NCI-H748 (cell line): ENCODE data around the gene SLC22A14.

Experiments
- DNase-seq: peaks from one replicate; lab custom pipeline; 2025; ENCODE audit not compliant: unreplicated experiment; lab: John Stamatoyannopoulos, UW

SLC22A14 gene

GRCh38 chr3:38343797-38344594, 61.9 kb downstream of the SLC22A14 start:
- peak; percentile 12 for DNase-seq

- no peak for DNase-seq
Observed at GRCh38 chr3:38345879-38346586, 63.9 kb downstream of the SLC22A14 start.

DNA sequence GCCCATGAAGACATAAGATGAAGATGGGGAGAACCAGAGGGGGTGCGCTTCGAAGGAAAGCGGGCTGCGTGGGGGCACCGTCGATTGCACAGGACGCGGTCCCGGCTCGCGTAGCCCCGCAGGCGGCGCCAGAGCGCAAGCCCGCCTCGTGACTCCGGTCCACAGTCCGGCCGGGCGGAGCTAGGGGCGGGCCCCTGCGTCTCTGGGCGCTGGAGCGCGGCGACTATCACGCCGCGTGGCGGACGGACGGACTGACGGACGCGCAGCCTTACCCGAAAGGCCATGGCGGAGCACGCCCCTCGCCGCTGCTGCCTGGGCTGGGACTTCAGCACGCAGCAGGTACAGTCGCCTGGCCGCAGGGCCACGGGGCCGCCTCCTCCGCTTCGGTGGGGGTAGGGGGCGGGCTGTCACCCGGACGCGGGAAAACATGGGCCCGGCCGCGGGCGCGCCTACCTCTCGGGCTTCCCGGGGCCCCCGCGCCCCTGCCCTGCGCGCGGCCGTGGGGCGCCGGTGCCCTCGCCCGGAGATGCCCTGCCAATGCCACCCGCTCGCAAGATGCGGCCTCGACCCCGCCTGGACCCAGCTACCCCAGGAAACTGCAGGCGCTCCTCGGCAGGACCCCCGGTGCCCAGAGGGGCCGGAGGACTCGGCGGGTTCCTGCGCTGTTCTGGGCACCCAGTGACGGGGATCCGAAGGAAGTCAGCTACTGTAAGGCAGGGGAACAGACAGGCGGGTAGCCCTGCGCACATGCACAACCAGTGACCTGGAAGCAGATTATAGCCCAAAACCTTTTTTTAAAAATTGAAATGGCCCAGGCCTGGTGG, 64.7 kb downstream of the SLC22A14 start, which contains the start of gene XYLB:
Gene XYLB, plus strand, starts transcription at position 199 of the 824 bp plus-strand sequence. Its CDS starts 84 bp downstream, at position 283.
- DNase-seq: peak; percentile 75

DNA sequence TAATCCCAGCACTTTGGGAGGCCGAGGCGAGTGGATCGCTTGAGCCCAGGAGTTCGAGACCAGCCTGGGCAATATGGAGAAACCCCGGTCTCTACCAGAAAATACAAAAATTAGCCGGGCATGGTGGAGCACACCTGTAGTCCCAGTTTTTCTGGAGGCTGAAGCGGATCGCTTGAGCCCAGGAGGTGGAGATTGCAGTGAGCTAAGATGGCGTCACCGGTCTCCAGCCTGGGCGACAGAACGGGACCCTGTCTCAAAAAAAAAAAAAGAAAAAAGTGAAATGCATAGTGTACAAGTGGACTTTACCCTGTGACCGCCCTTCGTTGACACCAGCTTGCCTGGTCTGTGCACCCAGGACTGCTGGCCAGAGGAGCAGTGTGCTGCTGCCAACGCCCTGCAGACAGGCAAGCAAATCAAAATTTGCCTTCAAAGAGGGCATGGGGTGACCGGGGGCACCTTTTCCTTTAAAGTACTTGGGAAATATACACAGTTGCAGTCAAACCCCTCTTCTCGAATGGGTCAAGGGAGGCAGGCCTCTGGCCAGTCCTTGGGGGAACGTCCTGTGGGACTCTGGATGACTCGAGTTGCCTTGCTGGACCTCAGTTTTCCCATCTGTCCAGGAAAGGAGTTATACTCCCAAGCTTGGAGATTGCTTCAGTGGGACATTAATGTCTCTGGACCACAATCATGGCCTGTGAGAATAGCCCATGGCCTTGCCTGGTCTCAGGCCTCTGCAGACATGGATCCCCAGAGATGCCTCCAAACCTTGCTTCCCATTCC, 65.5 kb downstream of the SLC22A14 start:
- no peak for DNase-seq

GRCh38 chr3:38348903-38349302, 66.8 kb downstream of the SLC22A14 start:
- no peak for DNase-seq

GRCh38 chr3:38349684-38350359, 67.7 kb downstream of the SLC22A14 start:
- no peak for DNase-seq

GRCh38 chr3:38353151-38353550, 71.1 kb downstream of the SLC22A14 start:
- DNase-seq: no peak

- no peak for DNase-seq
Observed at GRCh38 chr3:38354588-38355330, 72.7 kb downstream of the SLC22A14 start.

DNA sequence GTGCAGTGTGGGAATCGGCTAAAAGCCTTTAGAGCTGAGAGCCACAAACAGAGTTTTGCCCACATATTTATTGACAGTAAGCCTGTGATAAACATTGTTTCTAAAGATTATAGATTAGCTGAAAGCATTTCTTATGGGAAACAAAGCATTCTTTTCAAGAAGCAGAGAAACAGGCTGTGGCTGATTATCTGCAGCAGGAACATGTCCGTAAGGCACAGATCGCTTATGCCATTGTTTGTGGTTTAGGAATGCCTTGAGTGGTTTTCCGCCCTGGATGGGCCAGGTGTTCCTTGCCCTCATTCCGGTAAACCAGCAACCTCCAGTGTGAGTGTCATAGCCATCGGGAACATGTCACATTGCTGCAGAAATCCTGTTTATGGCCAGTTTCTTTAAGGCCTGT, 76.9 kb downstream of the SLC22A14 start:
- DNase-seq: no peak

DNA sequence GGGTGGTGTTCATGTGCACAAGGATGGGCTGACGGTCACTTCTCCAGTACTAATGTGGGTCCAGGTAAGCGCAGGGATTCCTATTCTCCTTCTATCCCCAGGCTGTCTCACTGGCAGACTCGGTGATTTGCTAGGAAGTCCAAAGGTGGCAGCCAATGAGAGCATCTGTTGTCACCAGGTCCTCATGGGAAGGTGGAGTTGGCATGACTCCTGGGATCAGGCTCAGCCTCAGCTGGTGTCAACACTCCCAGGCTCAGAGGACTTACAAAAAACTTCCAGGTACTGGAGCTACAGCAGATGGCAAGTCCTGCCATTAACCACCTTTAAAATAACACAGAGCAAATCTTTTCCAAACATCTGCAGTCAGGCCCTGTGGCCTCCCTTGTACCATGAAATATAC, 78.3 kb downstream of the SLC22A14 start:
- no peak for DNase-seq

DNA sequence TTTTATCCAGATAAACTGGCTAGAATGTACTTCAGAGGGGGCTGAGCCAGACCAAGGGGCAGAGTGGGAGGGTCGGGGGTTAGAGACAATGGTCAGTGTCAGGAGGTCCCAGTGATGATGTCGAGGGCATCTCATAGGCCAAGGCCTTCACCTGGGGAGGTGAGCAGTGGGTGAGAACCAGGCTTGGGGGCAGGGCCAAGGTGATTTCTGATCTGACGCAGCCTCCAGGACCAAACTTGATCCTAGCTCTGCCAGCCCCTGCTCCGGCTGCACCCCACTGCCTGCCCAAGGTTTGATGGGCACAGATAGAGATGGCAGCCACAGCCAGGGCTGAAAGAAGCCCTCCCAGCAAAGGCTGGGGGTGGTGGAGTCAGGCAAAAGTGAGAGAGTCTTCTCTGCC, 79.4 kb downstream of the SLC22A14 start:
- no peak for DNase-seq

- no peak for DNase-seq
Observed at GRCh38 chr3:38362825-38363224, 80.7 kb downstream of the SLC22A14 start.

DNA sequence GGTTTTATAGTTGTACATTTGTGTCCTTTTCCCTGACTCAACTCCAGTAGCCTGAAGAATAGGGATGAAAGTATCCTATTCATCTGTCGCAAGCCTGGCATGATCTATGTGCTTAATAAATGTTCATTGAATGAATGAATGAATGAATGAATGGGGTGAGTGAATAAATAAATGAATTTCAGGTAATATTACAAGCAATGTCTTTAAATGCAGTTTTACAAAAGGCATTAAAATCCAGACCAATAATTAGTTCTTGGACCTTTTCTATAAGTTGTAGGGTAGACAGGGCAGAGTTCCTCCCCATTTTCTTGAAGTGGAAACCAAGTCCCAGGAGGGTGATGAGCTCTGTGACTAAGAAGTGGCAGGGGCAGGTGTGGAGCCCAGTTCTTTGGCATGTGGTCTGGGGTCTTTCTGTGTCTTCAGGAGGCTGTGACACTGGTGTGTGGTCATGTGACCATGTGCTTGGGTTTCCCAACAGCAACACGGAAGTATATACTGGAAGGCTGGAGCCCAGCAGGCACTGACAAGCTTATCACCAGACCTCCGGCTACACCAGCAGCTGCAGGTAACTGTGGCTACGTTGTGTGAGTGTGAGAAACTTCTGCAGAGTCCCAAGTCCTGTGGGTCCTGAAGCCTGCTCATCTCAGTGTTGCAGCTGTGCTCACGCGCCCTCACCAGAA, 82.8 kb downstream of the SLC22A14 start:
- no peak for DNase-seq

DNA sequence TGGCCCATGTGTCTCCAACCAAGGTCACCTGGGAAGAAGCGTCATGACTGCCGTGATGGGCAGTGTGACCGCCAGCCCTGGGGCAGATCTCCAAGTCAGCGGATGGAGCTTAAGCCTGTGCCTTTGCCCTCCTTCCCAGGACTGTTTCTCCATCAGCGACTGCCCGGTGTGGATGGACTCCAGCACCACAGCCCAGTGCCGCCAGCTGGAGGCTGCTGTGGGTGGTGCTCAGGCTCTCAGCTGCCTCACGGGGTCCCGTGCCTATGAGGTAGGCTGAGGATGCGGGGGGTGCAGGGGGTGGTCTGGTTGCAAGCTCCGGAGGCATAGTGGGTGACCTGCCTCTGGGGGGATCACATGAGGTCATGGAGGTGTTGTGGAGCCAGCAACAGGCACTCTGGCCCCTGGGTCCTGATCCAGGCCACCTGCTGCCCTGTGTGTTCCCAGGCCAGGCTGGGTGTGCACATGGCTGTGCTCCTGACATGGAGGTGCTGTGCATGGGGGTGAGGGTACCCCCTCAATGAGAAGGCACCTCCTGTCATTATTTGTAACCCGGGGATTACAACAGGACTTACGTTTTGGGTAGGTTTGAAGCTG, 83.5 kb downstream of the SLC22A14 start:
- no peak for DNase-seq

- DNase-seq: no peak
Observed at GRCh38 chr3:38366082-38366481, 84.0 kb downstream of the SLC22A14 start.

DNA sequence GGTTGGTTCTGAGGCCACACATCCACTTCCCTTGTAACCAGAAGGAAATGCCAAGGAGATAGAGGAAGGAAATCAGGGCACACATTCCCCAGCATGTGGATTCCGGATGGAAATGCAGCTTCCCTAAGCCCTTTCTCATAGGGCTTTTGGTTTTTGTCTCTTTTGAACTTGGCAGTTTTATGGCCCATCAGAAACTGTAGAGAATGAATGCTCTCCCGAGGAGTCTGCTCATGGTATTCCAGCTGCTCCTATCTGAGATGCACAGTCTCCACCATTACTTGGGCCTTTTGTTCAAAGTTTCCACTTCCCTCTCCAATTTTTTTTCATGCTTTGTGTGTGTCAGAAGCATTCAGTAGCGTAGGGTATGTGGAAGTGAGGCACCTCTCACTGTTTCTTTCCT, 85.7 kb downstream of the SLC22A14 start:
- no peak for DNase-seq
